Thoracic aorta (tissue), 2 donors: Measurements from ENCODE around the gene UGGT1. TPM values are rescaled to one million over a fixed set of nuclear protein-coding genes. Genes with fewer than 3 reads are reported as not detected.

Experiments
- ATAC-seq: fragments of 150-250 bp; one replicate; pipeline ENCODE4 v1.8.0; 2017; ENCODE audit warnings: low read depth; ENCODE audit not compliant: insufficient number of reproducible peaks, low FRiP score
- DNase-seq: peaks from one replicate; pipeline ENCODE4 v3.0.0-alpha.2; 2020; ENCODE audit warnings: low spot score
- H3K27ac ChIP-seq, 2 donors: fragments of 200-600 bp; sonication (generic); 1 replicate in 1 of 2; 2 replicates in 1 of 2; pipeline ENCODE4 v1.5.1; 2016; ENCODE audit warnings: mild to moderate bottlenecking in 2 of 2, moderate library complexity in 2 of 2
- H3K27me3 ChIP-seq: fragments of 200-600 bp; sonication (generic); replicated peaks from 2 replicates; pipeline ENCODE4 v1.6.0; 2016; ENCODE audit warnings: mild to moderate bottlenecking; ENCODE audit not compliant: insufficient read depth
- H3K36me3 ChIP-seq: fragments of 200-600 bp; sonication (generic); one replicate; pipeline ENCODE4 v1.5.1; 2016
- H3K4me1 ChIP-seq, 2 donors: fragments of 200-600 bp; sonication (generic); 1 replicate in 1 of 2; 2 replicates in 1 of 2; pipeline versions ENCODE4 v1.5.1 to v1.6.0; 2016; ENCODE audit warnings: low read depth in 2 of 2, mild to moderate bottlenecking in 1 of 2; ENCODE audit not compliant: control insufficient read depth in 1 of 2
- H3K4me3 ChIP-seq: fragments of 200-600 bp; sonication (generic); 2 replicates; pipeline ENCODE4 v1.5.1; 2016; ENCODE audit warnings: mild to moderate bottlenecking
- H3K9me3 ChIP-seq: fragments of 200-600 bp; sonication (generic); 2 replicates; pipeline ENCODE4 v1.5.1; 2016
- CTCF ChIP-seq: fragments of 200-600 bp; sonication (generic); IDR thresholded peaks from one replicate; pipeline ENCODE4 v1.5.1; 2019; ENCODE audit warnings: antibody characterized with exemption
- total RNA-seq, 2 donors: library from RNA; depleted of rRNA; stranded (reverse); fragments of >200 nt; gene quantifications; one replicate each; pipeline versions ENCODE4 v1.1.0 to v1.2.3, GENCODE V29; 2016

The UGGT1 gene
- total RNA-seq, 2 donors from 2014 or later, result 71.3 to 86.2 TPM

- no peak for DNase-seq
- H3K4me3 ChIP-seq, result no peak overlapping the region
- no peaks in the 10 kb centered on the region for H3K27me3 ChIP-seq
- no peaks in the 10 kb centered on the region for H3K9me3 ChIP-seq
- ATAC-seq, result no peak
- H3K4me1 ChIP-seq, result peaks cover 5 to 11% of the 10 kb centered on the region in 2 donors
- H3K36me3 ChIP-seq, result peaks cover 4% of the 10 kb centered on the region
- peak overlapping the region in 1 of 2 donors; percentile 34 for H3K27ac ChIP-seq
- no peak for TF ChIP-seq CTCF
Observed at GRCh38 chr2:128103407-128103806, 12.4 kb downstream of the UGGT1 start.

GRCh38 chr2:128105072-128105471 lies 14.1 kb downstream of the UGGT1 start:
- Histone ChIP-seq H3K4me1 (peaks cover 5 to 11% of the 10 kb centered on the region in 2 donors), H3K27me3 (no peaks in the 10 kb centered on the region), H3K9me3 (no peaks in the 10 kb centered on the region), H3K36me3 (peaks cover 6% of the 10 kb centered on the region), H3K27ac (no peak overlapping the region), H3K4me3 (no peak overlapping the region)
- DNase-seq, result no peak
- ATAC-seq, result no peak
- no peak for TF ChIP-seq CTCF

DNA sequence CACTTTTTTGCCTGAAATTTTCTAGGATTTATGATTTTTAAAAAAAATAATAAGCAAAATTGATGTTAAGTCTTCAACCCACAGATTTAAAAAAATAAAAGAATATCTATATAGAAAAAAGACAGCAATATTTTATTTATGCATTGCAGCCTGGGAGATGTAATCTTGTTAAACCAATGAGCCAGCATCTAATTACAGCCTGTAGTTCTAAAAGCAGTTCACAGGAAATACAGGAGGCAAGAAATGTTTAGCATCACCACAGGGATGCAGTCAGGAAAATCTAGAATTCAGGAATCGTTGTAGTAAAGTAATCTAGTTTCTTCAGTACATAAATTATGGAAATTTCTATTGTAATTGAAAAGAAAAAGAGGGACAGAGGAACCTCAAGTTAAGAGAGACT lies 17.2 kb downstream of the UGGT1 start:
- Histone ChIP-seq H3K36me3 (peaks cover 12% of the 10 kb centered on the region), H3K4me1 (peaks cover 0 to 3% of the 10 kb centered on the region in 2 donors), H3K4me3 (no peak overlapping the region), H3K27me3 (no peaks in the 10 kb centered on the region), H3K27ac (no peak overlapping the region), H3K9me3 (no peaks in the 10 kb centered on the region)
- ATAC-seq (no peak), DNase-seq (no peak)
- no peak for TF ChIP-seq CTCF

DNA sequence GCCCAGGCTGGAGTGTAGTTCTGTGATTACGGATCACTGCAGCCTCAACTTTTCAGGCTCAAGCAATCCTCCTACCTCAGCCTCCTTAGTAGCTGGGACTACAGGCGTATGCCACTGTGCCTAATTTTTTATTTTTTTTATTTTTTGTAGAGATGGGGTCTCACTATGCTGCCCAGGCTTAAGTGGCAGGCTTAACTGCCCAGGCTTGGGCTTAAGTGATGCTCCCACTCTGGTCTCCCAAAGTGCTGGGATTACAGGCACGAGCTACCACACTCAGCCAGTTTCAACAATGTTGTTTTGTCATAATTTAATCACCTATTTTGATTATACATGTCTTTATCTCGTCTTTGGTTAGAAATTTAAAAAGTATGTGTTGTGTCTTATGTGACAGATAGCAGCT lies 18.2 kb downstream of the UGGT1 start:
- TF ChIP-seq CTCF, result no peak
- DNase-seq, result no peak
- ATAC-seq, result no peak
- no peaks in the 10 kb centered on the region for H3K9me3 ChIP-seq
- H3K4me3 ChIP-seq, result no peak overlapping the region
- no peaks in the 10 kb centered on the region for H3K4me1 ChIP-seq
- no peak overlapping the region for H3K27ac ChIP-seq
- H3K36me3 ChIP-seq, result peaks cover 14% of the 10 kb centered on the region
- no peaks in the 10 kb centered on the region for H3K27me3 ChIP-seq

GRCh38 chr2:128115921-128116623 lies 25.1 kb downstream of the UGGT1 start:
- Histone ChIP-seq H3K9me3 (no peaks in the 10 kb centered on the region), H3K4me1 (no peaks in the 10 kb centered on the region), H3K27me3 (no peaks in the 10 kb centered on the region), H3K36me3 (peaks cover 35% of the 10 kb centered on the region), H3K4me3 (no peak overlapping the region), H3K27ac (no peak overlapping the region)
- no peak for ATAC-seq
- TF ChIP-seq CTCF, result no peak
- no peak for DNase-seq
